ENCODE data around the gene SLC16A14.

The SLC16A14 gene

DNA sequence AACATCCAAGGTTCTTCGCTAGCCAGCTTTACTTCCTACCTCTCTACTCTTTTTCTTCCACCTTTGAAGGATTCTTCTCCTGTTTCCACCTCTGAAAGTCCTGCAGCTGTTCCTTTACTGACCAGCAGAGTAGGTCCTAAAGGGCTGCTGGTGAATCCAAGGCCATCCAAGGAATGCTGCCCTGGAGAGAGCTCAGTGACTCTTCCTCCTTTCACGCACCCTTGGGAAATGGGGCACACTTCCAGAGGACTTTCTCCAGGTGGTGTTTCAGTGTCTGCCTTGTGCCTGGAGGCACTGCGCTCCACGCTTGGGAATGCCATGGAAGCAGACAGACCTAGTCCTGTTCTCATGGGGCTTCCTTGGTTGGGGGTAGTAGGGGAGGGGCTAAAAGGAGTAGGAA is 45.4 kb downstream of the SLC16A14 start:
- DNase-seq: no peak

DNA sequence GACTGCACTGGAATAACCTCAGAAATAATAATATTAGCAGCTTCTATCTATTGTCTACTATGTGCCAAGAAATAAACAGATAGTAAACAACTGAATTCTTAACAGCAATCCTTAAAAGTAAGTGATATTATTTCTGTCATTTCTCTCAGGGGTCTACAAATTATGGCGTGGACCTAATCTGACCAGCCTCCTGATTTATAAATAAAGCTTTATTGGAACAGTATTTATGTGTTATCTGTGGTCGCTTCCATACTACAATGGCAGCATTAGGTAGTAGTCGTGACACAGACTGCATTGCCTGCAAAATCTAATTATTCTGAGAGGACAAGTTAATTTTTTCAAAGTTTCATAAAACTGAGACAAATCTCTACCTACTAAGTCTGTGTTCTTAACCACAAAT is 49.0 kb downstream of the SLC16A14 start:
- no peak for DNase-seq

DNA sequence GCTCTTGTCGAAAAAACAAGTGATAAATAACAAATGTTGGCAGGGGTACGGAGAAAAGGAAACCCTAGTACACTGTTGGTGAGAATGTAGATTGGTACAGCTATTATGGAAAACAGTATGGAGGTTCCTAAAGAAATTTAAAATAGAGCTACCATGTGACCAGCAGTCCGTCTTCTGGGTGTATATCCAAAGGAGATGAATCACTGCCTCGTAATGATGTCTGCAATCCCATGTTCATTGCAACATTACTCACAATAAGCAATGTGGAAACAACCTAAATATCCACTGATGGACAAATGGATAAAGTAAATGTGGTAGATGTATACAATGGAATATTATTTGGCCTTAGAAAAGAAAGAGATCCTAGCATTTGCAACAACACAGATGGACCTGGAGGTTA is 50.6 kb downstream of the SLC16A14 start:
- DNase-seq: peak; percentile 36

DNA sequence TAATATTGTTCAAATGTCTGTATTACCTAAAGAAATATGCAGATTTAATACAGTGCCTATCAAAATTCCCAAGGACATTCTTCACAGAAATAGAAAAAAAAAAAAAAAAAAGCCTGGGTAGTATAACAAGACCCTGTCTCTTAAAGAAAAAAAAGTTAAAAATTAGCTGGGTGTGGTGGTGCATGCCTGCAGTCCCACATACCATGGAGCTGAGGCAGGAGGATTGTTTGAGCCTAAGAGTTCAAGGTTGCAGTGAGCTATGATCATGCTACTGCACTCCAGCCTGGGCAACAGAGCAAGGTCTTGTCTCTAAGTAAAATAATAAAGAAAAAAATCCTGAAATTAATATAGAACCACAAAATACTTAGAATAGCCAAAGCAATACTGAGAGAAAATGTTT is 51.9 kb downstream of the SLC16A14 start:
- no peak for DNase-seq

DNA sequence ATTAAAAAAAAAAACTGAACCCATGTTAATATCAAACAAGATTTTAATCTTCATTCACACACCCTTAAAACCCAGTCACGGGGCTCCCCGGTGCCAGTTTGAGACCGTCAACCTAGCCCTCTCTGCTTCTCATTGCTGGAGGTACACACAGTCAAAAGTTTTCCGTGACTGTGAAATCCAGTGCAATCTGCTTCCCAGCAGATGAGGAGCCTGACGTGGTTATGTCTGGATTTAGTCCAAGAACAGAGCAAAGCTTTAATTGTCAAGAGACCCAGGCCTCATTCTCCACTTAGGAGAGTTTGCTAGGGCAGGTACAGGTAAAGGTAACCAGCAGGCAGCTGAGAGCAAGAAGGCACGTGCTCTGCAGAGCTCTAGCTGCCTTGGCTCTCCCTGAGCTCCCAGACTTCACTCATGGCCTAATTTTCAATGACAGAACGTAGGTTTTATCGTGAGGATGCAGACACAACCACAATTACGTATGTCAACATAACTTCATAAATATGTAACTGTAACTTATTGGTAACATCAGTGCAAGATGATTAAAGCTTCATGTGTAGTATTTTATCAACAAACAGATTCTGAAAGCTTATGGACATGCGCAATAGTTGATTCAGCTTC is 56.3 kb downstream of the SLC16A14 start:
- peak; percentile 42 for DNase-seq

DNA sequence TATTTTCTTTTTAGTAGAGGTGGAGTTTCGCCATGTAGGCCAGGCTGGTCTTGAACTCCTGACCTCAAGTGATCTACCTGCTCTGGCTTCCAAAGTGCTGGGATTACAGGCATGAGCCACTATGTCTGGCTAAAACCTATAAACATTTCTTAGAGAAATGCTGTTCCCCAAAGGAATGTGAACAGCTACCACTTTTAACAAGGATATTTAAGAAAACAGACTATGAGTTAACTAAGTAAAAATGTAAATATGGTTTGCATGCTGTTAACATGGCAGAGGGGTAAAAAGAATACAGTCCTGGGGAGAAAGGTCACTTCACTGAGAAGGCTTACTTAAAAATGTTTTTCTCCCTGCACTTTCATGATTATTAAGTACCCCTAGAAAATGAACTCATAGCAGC is 57.1 kb downstream of the SLC16A14 start:
- DNase-seq: peak; percentile 76

DNA sequence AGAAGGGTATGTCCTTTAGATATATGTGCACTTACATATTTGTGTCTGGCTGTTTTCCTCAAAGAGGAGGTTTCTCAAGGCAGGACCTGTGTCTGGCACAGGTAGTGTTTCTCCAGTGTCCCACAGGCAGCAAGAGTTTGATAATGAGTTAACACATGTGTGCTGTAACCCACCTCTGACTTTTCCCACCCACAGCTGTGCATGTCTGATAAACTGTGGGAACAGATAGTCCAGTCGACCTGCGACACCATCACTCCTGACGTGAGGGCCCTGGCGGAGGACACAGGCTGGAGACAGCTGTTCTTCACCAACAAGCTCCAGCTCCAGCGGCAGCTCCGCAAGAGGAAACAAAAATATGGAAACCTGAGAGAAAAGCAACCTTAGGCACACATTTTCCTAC is 58.2 kb downstream of the SLC16A14 start:
- no peak for DNase-seq

DNA sequence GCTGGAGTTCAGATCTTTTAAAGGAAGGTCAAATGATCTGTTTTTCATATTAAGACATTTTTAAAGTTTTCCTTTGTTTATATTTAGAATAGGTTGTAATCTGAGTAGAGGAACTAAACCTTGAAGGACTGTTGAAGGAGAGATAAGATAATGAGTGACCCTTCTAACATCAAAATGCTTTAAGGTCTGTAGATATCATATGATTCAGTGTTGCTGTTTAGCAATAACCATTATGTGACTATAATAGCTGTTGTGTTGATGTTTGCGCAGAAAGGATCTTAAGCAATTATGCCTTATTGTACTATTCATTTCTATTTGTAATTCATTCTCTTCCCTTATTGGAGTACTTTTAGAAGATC is 60.0 kb downstream of the SLC16A14 start:
- DNase-seq: no peak

DNA sequence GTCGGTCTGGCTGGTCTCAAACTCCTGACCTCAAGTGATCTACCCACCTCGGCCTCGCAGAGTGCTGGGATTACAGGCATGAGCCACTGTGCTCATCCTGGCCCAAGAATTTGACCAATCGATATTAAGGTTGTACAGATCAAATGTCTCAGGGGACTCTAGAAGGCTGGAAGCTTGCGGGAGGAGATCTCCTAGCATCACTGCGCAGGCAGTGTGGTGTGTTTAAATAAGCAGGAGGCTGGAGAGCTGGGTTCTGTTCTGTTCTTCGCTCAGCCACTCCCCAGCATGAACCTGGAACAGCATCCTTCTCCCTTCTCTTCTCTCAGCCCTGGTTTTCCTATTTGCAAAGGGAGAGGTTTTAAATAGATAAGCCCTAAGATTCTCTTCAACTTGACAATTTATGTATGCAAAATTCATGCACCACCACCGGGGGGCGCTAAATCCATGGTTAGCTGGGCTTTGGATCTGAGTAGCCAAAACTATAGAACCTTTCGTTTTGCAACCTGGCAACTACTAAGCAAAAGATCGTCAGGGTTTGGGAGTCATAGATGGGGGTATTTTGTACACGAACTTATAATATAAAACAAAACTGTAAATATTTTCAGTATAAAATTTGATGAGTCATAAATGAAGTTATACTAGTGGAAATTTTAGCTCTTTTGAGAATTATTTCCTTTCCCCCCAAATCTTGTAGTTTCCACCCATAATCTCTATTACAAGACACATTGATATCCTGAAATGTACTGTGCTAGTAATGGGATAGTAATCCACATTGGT is 60.6 kb downstream of the SLC16A14 start:
- DNase-seq: peak; percentile 60

DNA sequence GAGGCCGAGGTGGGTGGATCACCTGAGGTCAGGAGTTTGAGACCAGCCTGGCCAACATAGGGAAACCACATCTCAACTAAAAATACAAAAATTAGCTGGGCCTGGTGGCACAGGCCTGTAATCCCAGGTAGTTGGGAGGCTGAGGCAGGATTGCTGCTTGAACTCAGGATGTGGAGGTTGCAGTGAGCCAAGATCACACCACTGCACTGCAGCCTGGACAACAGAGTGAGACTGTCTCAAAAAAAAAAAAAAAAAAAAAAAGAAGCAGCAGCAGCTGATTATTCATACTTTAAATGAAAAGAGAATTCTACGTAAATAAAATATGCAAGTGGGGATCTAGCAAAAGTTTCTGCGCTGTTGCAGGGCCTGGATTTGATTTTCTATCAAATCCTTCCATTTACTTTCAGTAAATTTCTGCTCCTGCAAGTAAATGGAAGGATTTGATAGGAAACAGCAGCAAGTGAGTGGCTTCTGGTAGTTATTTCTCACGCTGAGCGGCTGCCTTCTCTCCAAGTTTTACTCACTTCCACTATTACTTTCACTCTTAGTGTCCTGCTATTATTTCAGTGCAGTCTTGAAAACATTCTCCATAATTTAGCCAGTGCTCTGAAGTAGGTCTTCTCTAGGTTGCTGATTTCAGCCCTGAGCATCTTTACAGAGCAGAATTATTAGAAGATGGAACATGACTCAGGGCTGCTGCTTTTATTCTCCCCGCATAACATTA is 68.4 kb downstream of the SLC16A14 start:
- peak; percentile 3 for DNase-seq

DNA sequence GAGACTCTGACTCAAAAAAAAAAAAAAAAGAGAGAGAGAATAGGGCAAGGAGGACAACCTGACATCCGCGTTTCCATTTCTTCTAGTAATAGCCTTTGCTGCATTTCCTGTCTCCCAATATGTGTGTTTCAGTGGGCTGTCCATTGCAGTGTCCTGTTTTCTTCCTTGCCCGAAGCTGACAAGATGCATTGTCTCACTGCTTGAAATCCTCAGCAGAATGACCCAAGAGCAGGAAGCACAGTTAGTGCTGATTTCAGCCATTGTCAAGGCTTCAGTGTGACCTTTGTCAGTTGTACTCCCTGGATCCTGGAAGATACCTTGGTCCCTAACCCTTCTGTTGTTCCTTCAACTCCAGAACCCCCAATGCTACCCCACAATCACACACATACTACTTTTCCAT is 71.2 kb downstream of the SLC16A14 start:
- DNase-seq: no peak

DNA sequence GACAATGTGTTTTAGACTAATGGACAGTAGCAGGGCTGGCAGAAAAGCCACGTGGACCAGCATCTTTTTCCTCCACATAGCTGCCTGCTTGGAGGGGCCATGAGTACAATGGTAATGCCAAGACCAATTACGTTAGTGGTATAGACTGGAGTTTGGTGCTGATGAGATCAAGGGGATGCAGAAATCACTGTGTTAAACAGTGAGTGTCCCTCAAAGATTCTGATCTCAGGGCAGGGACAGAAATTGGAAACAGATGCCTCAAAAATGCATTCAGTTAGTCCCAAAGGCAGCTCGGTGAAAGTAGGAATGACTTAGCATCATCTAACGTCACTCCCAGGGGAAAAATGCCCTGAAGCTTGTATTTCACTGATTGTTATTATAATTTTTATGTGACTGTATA is 72.4 kb downstream of the SLC16A14 start:
- peak; percentile 86 for DNase-seq

DNA sequence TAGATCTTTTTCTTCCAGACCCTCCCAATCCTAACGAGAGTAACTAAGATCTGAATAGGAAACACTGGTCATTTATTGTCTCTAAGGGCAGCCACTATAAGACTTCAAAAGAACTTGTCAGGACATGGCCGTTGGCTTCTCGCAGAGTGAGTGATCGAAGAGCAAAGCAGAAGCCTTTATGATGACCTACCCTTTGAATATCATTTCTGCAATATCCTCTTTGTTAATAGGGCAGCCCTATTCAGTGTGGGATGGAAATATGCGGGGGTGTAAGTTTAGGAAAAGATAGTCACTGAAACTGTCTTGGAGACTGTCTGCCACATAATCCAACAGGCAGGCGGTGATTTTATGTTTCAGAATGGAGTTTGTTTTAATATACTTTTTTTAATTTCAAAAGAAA is 75.5 kb downstream of the SLC16A14 start:
- DNase-seq: no peak

All from fibroblast of skin of scalp (primary cell).